Measurements from ENCODE around the gene PVR. TPM values are rescaled to one million over a fixed set of nuclear protein-coding genes. Genes with fewer than 3 reads are reported as not detected.

Gene PVR
- total RNA-seq, 2 experiments from 2014 or later, result 0.67 to 0.82 TPM

GRCh38 chr19:44640518-44640917 is 3.2 kb upstream of the PVR start:
- DNase-seq, result no peak
- H3K4me3 ChIP-seq (ENCODE audit: low read length), result no peak overlapping the region
- no peak overlapping the region for H3K27ac ChIP-seq (ENCODE audit: low read depth in 1 of 2, low read length in 2 of 2)
- no peak for TF ChIP-seq CTCF (IDR thresholded peaks at IDR 0.05)
- peaks cover 16% of the 10 kb centered on the region for H3K27me3 Mint-ChIP-seq
- POLR2A ChIA-PET, result no interaction called here
- H3K4me1 Mint-ChIP-seq (ENCODE audit: low read depth), result no peaks in the 10 kb centered on the region
- H3K4me1 ChIP-seq (ENCODE audit: insufficient read depth, low read length), result peaks cover 10% of the 10 kb centered on the region
- no peaks in the 10 kb centered on the region for H3K9me3 ChIP-seq (ENCODE audit: control insufficient read depth in 1 of 2, insufficient read depth in 1 of 2, low read length in 2 of 2)
- H3K4me3 Mint-ChIP-seq, result no peak overlapping the region
- no peak overlapping the region for H3K27ac Mint-ChIP-seq
- CTCF ChIA-PET, result no interaction called here
- H3K9me3 Mint-ChIP-seq, result no peaks in the 10 kb centered on the region
- no peaks in the 10 kb centered on the region for H3K36me3 Mint-ChIP-seq (ENCODE audit: low read depth)
- ATAC-seq (ENCODE audit: poor library complexity), result no peak
- no peaks in the 10 kb centered on the region for H3K36me3 ChIP-seq (ENCODE audit: insufficient read depth, low read length)
- intact Hi-C loops (cut with DNase I, micrococcal nuclease), result no loop called here
- H3K27me3 ChIP-seq (ENCODE audit: control insufficient read depth in 1 of 2, insufficient read depth in 2 of 2, low read length in 2 of 2), result peaks cover 12 to 13% of the 10 kb centered on the region in 2 experiments

GRCh38 chr19:44641501-44642265 is 2.0 kb upstream of the PVR start:
- Histone ChIP-seq H3K27ac (ENCODE audit: low read depth in 1 of 2, low read length in 2 of 2) (no peak overlapping the region), H3K4me3 (ENCODE audit: low read length) (no peak overlapping the region), H3K4me1 (ENCODE audit: insufficient read depth, low read length) (peaks cover 10% of the 10 kb centered on the region), H3K27me3 (ENCODE audit: control insufficient read depth in 1 of 2, insufficient read depth in 2 of 2, low read length in 2 of 2) (peaks cover 12 to 17% of the 10 kb centered on the region in 2 experiments), H3K36me3 (ENCODE audit: insufficient read depth, low read length) (no peaks in the 10 kb centered on the region), H3K9me3 (ENCODE audit: control insufficient read depth in 1 of 2, insufficient read depth in 1 of 2, low read length in 2 of 2) (no peaks in the 10 kb centered on the region)
- DNase-seq, result no peak
- no peak for ATAC-seq (ENCODE audit: poor library complexity)
- no peaks in the 10 kb centered on the region for H3K36me3 Mint-ChIP-seq (ENCODE audit: low read depth)
- ChIA-PET POLR2A (no interaction called here), CTCF (no interaction called here)
- no peaks in the 10 kb centered on the region for H3K4me1 Mint-ChIP-seq (ENCODE audit: low read depth)
- H3K9me3 Mint-ChIP-seq, result no peaks in the 10 kb centered on the region
- peak overlapping the region; percentile 15 for H3K4me3 Mint-ChIP-seq
- TF ChIP-seq CTCF (IDR thresholded peaks at IDR 0.05), result no peak
- intact Hi-C loops (cut with DNase I, micrococcal nuclease), result no loop called here
- no peak overlapping the region for H3K27ac Mint-ChIP-seq
- peaks cover 20% of the 10 kb centered on the region for H3K27me3 Mint-ChIP-seq

- Histone ChIP-seq H3K27me3 (ENCODE audit: control insufficient read depth in 1 of 2, insufficient read depth in 2 of 2, low read length in 2 of 2) (peaks cover 12 to 17% of the 10 kb centered on the region in 2 experiments), H3K4me3 (ENCODE audit: low read length) (no peak overlapping the region), H3K27ac (ENCODE audit: low read depth in 1 of 2, low read length in 2 of 2) (no peak overlapping the region), H3K36me3 (ENCODE audit: insufficient read depth, low read length) (no peaks in the 10 kb centered on the region), H3K9me3 (ENCODE audit: control insufficient read depth in 1 of 2, insufficient read depth in 1 of 2, low read length in 2 of 2) (peaks cover 0 to 4% of the 10 kb centered on the region in 2 experiments), H3K4me1 (ENCODE audit: insufficient read depth, low read length) (peaks cover 10% of the 10 kb centered on the region)
- H3K27ac Mint-ChIP-seq, result no peak overlapping the region
- DNase-seq (no peak), ATAC-seq (ENCODE audit: poor library complexity) (no peak)
- H3K4me1 Mint-ChIP-seq (ENCODE audit: low read depth), result no peaks in the 10 kb centered on the region
- ChIA-PET CTCF (no interaction called here), POLR2A (no interaction called here)
- peaks cover 22% of the 10 kb centered on the region for H3K27me3 Mint-ChIP-seq
- H3K9me3 Mint-ChIP-seq, result no peaks in the 10 kb centered on the region
- TF ChIP-seq CTCF (IDR thresholded peaks at IDR 0.05), result no peak
- H3K36me3 Mint-ChIP-seq (ENCODE audit: low read depth), result no peaks in the 10 kb centered on the region
- no peak overlapping the region for H3K4me3 Mint-ChIP-seq
- intact Hi-C loops (cut with DNase I, micrococcal nuclease), result no loop called here
Observed at GRCh38 chr19:44642377-44642776, 1.3 kb upstream of the PVR start.

Data from CD4-positive, alpha-beta T cell (primary cell).